LNCaP clone FGC (cell line): ENCODE data around the gene MAST4.
A peak's percentile ranks its signal among the peaks of the same experiment; 100 is the strongest.

Source experiments
- DNase-seq: peaks from one replicate; pipeline ENCODE4 v3.0.0-alpha.2; 2011; ENCODE audit warnings: low read depth
- H3K4me3 ChIP-seq: 2 replicates; pipeline ENCODE4 v1.5.1; 2011; ENCODE audit warnings: mild to moderate bottlenecking, low read depth, low read length, control low read depth
- TF ChIP-seq, protein P1 (sequence below): IDR thresholded peaks from 2 replicates; pipeline ENCODE4 v1.5.1; 2012; ENCODE audit warnings: mild to moderate bottlenecking; ENCODE audit not compliant: control insufficient read depth, insufficient read depth; ENCODE audit errors: extremely low read depth

Gene MAST4

DNA sequence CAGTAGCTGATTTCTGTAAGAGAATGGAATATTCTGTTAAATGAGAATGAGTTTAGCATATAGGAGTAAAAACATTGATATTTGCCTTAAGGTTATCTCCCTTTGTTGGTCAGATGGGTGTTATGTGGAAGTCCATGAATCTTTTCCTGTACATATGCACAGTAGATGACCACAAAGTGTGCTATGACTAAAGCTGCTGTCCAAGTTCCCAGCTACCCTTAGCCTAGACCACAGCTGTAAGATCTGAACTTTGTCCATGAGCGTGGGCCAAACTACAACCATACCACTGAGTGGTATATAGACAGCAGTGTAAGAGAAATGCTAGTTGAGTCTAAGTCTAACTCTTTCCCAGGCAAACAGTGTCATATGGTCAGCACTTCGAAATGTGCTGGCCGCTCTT lies 551.6 kb downstream of the MAST4 start:
- TF ChIP-seq, protein P1, sequence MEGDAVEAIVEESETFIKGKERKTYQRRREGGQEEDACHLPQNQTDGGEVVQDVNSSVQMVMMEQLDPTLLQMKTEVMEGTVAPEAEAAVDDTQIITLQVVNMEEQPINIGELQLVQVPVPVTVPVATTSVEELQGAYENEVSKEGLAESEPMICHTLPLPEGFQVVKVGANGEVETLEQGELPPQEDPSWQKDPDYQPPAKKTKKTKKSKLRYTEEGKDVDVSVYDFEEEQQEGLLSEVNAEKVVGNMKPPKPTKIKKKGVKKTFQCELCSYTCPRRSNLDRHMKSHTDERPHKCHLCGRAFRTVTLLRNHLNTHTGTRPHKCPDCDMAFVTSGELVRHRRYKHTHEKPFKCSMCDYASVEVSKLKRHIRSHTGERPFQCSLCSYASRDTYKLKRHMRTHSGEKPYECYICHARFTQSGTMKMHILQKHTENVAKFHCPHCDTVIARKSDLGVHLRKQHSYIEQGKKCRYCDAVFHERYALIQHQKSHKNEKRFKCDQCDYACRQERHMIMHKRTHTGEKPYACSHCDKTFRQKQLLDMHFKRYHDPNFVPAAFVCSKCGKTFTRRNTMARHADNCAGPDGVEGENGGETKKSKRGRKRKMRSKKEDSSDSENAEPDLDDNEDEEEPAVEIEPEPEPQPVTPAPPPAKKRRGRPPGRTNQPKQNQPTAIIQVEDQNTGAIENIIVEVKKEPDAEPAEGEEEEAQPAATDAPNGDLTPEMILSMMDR = no peak
- H3K4me3 ChIP-seq = no peak overlapping the region
- no peak for DNase-seq

DNA sequence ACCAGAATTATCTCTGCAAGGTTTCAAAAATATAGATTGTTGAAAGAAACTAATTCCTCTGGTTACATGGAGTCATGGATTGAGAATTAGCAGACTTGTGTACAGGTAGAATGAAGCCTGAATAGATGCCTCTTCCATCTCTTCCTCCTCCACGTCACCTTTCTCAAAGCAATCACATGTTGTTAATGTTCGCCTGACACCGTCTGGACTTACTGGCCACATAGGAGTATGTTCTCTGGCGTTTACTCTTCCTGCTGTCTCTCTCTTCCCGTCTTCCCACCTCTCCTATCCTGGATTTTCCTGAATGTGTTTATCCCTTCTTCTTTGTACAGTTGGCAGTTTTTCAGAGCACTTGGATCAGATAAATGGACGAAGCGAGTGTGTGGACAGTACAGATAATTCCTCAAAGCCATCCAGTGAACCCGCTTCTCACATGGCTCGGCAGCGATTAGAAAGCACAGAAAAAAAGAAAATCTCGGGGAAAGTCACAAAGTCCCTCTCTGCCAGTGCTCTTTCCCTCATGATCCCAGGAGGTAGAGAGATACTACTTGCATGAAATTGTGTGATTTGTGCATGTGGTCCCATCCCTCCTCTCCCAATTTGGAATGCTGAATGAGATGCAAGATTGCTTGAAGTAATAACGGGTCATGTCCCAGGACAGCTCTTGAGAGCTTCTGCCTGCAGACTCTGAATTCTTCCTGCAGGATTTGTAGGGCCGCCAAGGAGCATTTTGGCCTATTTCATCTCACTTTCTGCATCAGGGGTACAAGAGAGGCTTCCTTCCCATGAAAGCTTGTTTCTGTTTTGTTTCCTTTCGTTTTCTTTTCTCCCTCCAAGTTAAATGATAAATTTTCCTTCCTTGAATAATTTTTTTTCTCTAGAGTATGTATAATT lies 553.1 kb downstream of the MAST4 start:
- H3K4me3 ChIP-seq = no peak overlapping the region
- peak; percentile 37 for DNase-seq
- TF ChIP-seq, protein P1 = no peak

DNA sequence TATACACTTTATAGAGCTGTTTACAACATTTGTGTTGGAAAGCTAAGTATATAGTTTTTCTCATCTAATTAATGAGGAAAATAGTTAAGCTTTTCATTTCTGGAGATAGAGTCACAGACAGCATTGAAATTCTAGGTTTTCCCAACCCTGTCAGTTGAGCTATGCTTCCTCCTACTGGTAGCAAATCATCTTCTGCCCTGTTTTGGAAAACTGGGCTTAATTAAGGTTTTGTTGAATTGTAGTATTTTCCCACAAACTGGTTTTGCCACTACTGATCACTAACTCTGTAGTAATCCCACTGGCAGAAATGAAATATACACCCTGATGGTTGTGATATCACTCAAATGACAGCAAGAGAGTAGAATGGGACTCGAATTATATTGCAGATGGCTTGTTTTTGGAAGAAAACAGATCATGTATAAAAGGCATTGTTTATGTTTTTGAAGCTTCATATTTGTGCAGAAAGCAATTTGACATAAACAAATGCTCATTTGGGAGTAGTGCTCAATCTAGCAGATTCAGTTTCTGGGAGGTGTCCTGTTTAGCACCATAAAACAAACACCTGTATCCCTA lies 553.8 kb downstream of the MAST4 start:
- no peak for DNase-seq
- no peak overlapping the region for H3K4me3 ChIP-seq

DNA sequence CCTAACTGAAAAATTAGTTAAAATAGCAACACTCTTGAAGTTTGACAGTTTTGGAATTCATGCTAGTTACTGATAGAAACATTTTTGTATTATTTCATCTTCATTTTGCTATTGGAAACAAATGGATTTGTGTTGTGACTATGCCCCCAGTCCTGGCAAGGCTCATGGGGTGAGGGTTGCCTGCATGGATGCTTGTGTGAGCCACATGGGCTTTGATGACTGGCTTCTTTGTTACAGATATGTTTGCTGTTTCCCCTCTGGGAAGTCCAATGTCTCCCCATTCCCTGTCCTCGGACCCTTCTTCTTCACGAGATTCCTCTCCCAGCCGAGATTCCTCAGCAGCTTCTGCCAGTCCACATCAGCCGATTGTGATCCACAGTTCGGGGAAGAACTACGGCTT lies 556.2 kb downstream of the MAST4 start:
- TF ChIP-seq, protein P1 = no peak
- H3K4me3 ChIP-seq = no peak overlapping the region
- DNase-seq = no peak

More for the DNA sequence above, 553.8 kb downstream of the MAST4 start:
- TF ChIP-seq, protein P1 = peak; percentile 79

DNA sequence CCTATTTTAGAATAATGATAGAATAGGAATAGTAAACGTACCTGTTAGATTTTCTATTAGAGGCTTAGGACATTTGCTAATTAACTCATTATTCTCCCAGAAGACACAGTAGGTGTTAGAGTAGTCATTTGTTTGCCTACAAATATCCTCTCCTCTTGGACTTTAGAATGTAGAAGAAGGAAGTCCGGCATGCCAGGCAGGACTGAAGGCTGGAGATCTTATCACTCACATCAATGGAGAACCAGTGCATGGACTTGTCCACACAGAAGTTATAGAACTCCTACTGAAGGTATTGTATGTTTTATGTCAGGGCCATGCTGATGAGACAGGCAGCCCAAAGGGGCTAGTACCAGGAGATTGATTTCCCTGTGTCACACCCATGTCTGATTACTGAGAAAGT lies 557.1 kb downstream of the MAST4 start:
- no peak for DNase-seq
- H3K4me3 ChIP-seq = no peak overlapping the region
- TF ChIP-seq, protein P1 = no peak

DNA sequence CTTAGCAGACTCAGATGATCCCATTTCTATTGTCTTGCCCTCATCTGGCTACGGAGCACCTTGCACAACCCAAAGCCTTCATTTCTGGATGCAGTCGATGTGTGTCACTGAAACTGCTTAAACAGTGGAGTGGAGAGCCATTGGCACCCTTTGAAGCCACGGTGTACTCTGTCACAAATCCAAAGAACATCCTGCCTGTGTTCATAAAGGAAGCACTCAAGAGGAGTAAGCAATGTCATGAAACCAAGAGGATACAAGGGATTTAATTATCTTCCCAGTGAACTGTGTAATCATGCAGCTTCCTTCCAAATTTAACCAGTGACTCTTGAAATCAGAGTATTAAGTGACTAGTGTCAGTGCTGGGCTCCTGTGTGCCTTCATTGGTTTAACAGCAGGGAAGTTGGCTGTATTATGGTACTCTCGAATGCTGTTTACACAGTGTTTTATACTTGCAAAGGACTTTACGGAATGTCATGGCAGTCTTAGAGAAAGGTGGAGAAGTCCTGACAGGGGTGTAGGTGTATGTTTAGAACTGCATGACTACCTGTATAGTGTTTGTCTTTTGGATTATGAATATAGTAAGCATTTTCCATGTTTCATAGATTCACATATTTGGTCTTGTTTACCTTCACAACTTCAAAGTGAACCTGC lies 558.5 kb downstream of the MAST4 start:
- TF ChIP-seq, protein P1 = no peak
- no peak overlapping the region; the same call in 1 of the 2 replicates for H3K4me3 ChIP-seq
- DNase-seq = peak; percentile 93
